ENCODE data around the gene OPA3. TPM values are rescaled to one million over a fixed set of nuclear protein-coding genes. Genes with fewer than 3 reads are reported as not detected.
A peak's percentile ranks its signal among the peaks of the same experiment; 100 is the strongest.

OPA3 gene
- total and polyA plus RNA-seq, 10 of the 15 experiments (the other 5 are each of a cell fraction or from before 2014, with no cell fraction given) = 2.2 to 24.3 (median 13.3) TPM

DNA sequence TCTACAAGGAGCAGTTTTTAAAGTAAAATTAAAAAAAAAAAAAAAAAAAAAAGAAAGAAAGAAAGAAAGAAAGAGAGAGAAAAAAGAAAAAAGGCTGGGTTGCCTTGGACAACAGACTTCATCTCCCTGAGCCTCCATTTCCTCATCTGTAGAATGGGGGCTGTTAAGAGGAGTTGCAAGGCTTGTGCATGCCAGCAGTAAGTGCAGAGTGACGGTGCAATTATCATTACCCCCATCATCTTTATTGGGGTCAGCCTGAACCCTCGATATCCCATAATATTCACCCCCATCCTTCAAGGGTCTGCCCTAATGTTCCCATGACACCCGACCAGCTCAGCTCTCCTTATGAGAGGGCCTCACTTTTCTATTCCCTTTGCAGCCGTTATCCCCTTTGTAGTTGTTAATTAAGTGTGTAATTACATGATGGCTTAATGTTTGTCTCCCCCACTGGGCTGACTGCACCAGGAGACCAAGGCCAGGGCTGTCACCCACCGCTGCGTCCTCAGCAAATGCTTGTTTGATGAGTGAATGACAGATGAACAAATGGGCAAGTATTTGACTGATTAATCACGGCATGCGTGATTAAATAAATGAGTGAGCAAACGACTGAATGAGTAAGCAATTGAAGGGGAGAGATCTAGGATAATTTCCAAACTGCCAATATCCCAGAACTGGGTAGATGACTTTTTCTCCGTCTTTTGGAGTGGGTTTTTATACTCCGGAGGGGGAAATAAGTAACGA is 106.7 kb downstream of the OPA3 start (continued):
- no peak for TF ChIP-seq MYC (IDR thresholded peaks at IDR 0.05; ENCODE audit: insufficient read depth, insufficient read length, insufficient replicate concordance, low read length, severe bottlenecking)
- TF ChIP-seq SMC3 (IDR thresholded peaks at IDR 0.05; ENCODE audit: borderline replicate concordance, low read length) = no peak
- no peak for TF ChIP-seq FOS (IDR thresholded peaks at IDR 0.05; ENCODE audit: borderline replicate concordance, extremely low read depth, insufficient read length)
- no peak for TF ChIP-seq SMAD5 (IDR thresholded peaks at IDR 0.05; ENCODE audit: low read depth)
- no peak for TF ChIP-seq JUND (IDR thresholded peaks at IDR 0.05; ENCODE audit: low read depth, low read length)
- no peak for TF ChIP-seq PRDM15 (CRISPR knock-in tag; IDR thresholded peaks at IDR 0.05)
- no peak for TF ChIP-seq ZNF622 (IDR thresholded peaks at IDR 0.05)
- no peak for TF ChIP-seq IKZF1 (conservative IDR thresholded peaks at IDR 0.05)
- peak; percentile 32 for TF ChIP-seq PBX3 (IDR thresholded peaks at IDR 0.05; ENCODE audit: insufficient replicate concordance, low read depth, low read length)
- no peak for TF ChIP-seq RELA (IDR thresholded peaks at IDR 0.05; ENCODE audit: borderline replicate concordance, partially characterized antibody)
- TF ChIP-seq KDM1A (IDR thresholded peaks at IDR 0.05; ENCODE audit: borderline replicate concordance) = no peak
- TF ChIP-seq, protein P1, sequence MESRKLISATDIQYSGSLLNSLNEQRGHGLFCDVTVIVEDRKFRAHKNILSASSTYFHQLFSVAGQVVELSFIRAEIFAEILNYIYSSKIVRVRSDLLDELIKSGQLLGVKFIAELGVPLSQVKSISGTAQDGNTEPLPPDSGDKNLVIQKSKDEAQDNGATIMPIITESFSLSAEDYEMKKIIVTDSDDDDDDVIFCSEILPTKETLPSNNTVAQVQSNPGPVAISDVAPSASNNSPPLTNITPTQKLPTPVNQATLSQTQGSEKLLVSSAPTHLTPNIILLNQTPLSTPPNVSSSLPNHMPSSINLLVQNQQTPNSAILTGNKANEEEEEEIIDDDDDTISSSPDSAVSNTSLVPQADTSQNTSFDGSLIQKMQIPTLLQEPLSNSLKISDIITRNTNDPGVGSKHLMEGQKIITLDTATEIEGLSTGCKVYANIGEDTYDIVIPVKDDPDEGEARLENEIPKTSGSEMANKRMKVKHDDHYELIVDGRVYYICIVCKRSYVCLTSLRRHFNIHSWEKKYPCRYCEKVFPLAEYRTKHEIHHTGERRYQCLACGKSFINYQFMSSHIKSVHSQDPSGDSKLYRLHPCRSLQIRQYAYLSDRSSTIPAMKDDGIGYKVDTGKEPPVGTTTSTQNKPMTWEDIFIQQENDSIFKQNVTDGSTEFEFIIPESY (IDR thresholded peaks at IDR 0.05) = no peak

Other genes with a start within 250 kb of the OPA3 start
Only the 7 nearest of the 20 such genes appear.
- 4.0 and 5.2 TPM in 2 replicates for gene RTN2, start 87.8 kb downstream of the OPA3 start, total RNA-seq (2014; rRNA removed)
- 3.4 and 4.2 TPM in 2 replicates for gene RTN2, start 87.8 kb downstream of the OPA3 start, total RNA-seq (2014; rRNA removed; fragmentation: Illumina TruSeq; extraction: Trizol)
- 9.7 and 11.6 TPM in 2 replicates for gene RTN2, start 87.8 kb downstream of the OPA3 start, total RNA-seq (2021)
- gene RTN2, start 87.8 kb downstream of the OPA3 start, polyA plus RNA-seq (2011; rRNA removed) = 1.1 and 2.6 TPM in 2 replicates
- gene RTN2, start 87.8 kb downstream of the OPA3 start, polyA plus RNA-seq (2014; fragmentation: Illumina TruSeq; extraction: Trizol) = 5.5 and 5.9 TPM in 2 replicates
- under 1 TPM; 0.32 to 0.42 TPM for gene RTN2, start 87.8 kb downstream of the OPA3 start, polyA plus RNA-seq (2014; fragmentation: Nextera tagmentation; extraction: Ambion mirVana)
- 10.3 and 11.0 TPM in 2 replicates for gene RTN2, start 87.8 kb downstream of the OPA3 start, polyA plus RNA-seq (2014; rRNA removed)
- gene RTN2, start 87.8 kb downstream of the OPA3 start, polyA plus RNA-seq (2016; fragmentation: Nextera tagmentation; extraction: Ambion mirVana) = 1 to 10 TPM; 4.8 to 4.9 TPM
- gene PPM1N, start 86.4 kb downstream of the OPA3 start, total RNA-seq (2014; rRNA removed) = 3.4 and 4.1 TPM in 2 replicates
- 2.9 and 4.0 TPM in 2 replicates for gene PPM1N, start 86.4 kb downstream of the OPA3 start, total RNA-seq (2014; rRNA removed; fragmentation: Illumina TruSeq; extraction: Trizol)
- gene PPM1N, start 86.4 kb downstream of the OPA3 start, total RNA-seq (2021) = 3.5 and 4.1 TPM in 2 replicates
- gene PPM1N, start 86.4 kb downstream of the OPA3 start, polyA plus RNA-seq (2011; rRNA removed) = 1.6 and 1.7 TPM in 2 replicates
- 3.6 and 5.4 TPM in 2 replicates for gene PPM1N, start 86.4 kb downstream of the OPA3 start, polyA plus RNA-seq (2014; fragmentation: Illumina TruSeq; extraction: Trizol)
- 1 to 10 TPM; 4.6 to 4.7 TPM for gene PPM1N, start 86.4 kb downstream of the OPA3 start, polyA plus RNA-seq (2014; fragmentation: Nextera tagmentation; extraction: Ambion mirVana)
- gene PPM1N, start 86.4 kb downstream of the OPA3 start, polyA plus RNA-seq (2014; rRNA removed) = 5.3 and 5.4 TPM in 2 replicates
- 1 to 10 TPM; 2.6 to 3.2 TPM for gene PPM1N, start 86.4 kb downstream of the OPA3 start, polyA plus RNA-seq (2016; fragmentation: Nextera tagmentation; extraction: Ambion mirVana)
- 220 and 298 TPM in 2 replicates for gene VASP, start 77.3 kb downstream of the OPA3 start, total RNA-seq (2014; rRNA removed)
- gene VASP, start 77.3 kb downstream of the OPA3 start, total RNA-seq (2014; rRNA removed; fragmentation: Illumina TruSeq; extraction: Trizol) = 84.2 and 95.6 TPM in 2 replicates
- 217 and 228 TPM in 2 replicates for gene VASP, start 77.3 kb downstream of the OPA3 start, total RNA-seq (2021)
- gene VASP, start 77.3 kb downstream of the OPA3 start, polyA plus RNA-seq (2011; rRNA removed) = 59.1 and 74.0 TPM in 2 replicates
- gene VASP, start 77.3 kb downstream of the OPA3 start, polyA plus RNA-seq (2014; fragmentation: Illumina TruSeq; extraction: Trizol) = 98.4 and 139 TPM in 2 replicates
- gene VASP, start 77.3 kb downstream of the OPA3 start, polyA plus RNA-seq (2014; fragmentation: Nextera tagmentation; extraction: Ambion mirVana) = 10 to 100 TPM; 19.5 to 27.5 TPM
- 188 and 276 TPM in 2 replicates for gene VASP, start 77.3 kb downstream of the OPA3 start, polyA plus RNA-seq (2014; rRNA removed)
- 10 to 100 TPM; 39.8 to 50.4 TPM for gene VASP, start 77.3 kb downstream of the OPA3 start, polyA plus RNA-seq (2016; fragmentation: Nextera tagmentation; extraction: Ambion mirVana)
- not detected in 2 replicates for gene GPR4, start 17.4 kb upstream of the OPA3 start, total RNA-seq (2014; rRNA removed)
- gene GPR4, start 17.4 kb upstream of the OPA3 start, total RNA-seq (2014; rRNA removed; fragmentation: Illumina TruSeq; extraction: Trizol) = not detected in 2 replicates
- not detected in 2 replicates for gene GPR4, start 17.4 kb upstream of the OPA3 start, total RNA-seq (2021)
- gene GPR4, start 17.4 kb upstream of the OPA3 start, polyA plus RNA-seq (2011; rRNA removed) = not detected in 2 replicates
- not detected in 2 replicates for gene GPR4, start 17.4 kb upstream of the OPA3 start, polyA plus RNA-seq (2014; fragmentation: Illumina TruSeq; extraction: Trizol)
- not detected for gene GPR4, start 17.4 kb upstream of the OPA3 start, polyA plus RNA-seq (2014; fragmentation: Nextera tagmentation; extraction: Ambion mirVana)
- 0.03 TPM in 1 of 2 replicates, not detected in the other for gene GPR4, start 17.4 kb upstream of the OPA3 start, polyA plus RNA-seq (2014; rRNA removed)
- not detected for gene GPR4, start 17.4 kb upstream of the OPA3 start, polyA plus RNA-seq (2016; fragmentation: Nextera tagmentation; extraction: Ambion mirVana)
- gene EML2, start 54.6 kb upstream of the OPA3 start, total RNA-seq (2014; rRNA removed) = 44.0 and 46.7 TPM in 2 replicates
- 23.4 and 23.8 TPM in 2 replicates for gene EML2, start 54.6 kb upstream of the OPA3 start, total RNA-seq (2014; rRNA removed; fragmentation: Illumina TruSeq; extraction: Trizol)
- 64.0 and 72.2 TPM in 2 replicates for gene EML2, start 54.6 kb upstream of the OPA3 start, total RNA-seq (2021)
- gene EML2, start 54.6 kb upstream of the OPA3 start, polyA plus RNA-seq (2011; rRNA removed) = 28.4 and 47.7 TPM in 2 replicates
- gene EML2, start 54.6 kb upstream of the OPA3 start, polyA plus RNA-seq (2014; fragmentation: Illumina TruSeq; extraction: Trizol) = 18.2 and 25.3 TPM in 2 replicates
- 1 to 10 TPM; 1.6 to 2.2 TPM for gene EML2, start 54.6 kb upstream of the OPA3 start, polyA plus RNA-seq (2014; fragmentation: Nextera tagmentation; extraction: Ambion mirVana)
- gene EML2, start 54.6 kb upstream of the OPA3 start, polyA plus RNA-seq (2014; rRNA removed) = 56.1 and 56.6 TPM in 2 replicates
- gene EML2, start 54.6 kb upstream of the OPA3 start, polyA plus RNA-seq (2016; fragmentation: Nextera tagmentation; extraction: Ambion mirVana) = 10 to 100 TPM; 27.4 to 27.6 TPM
- 14.5 and 17.8 TPM in 2 replicates for gene GIPR, start 83.4 kb upstream of the OPA3 start, total RNA-seq (2014; rRNA removed)
- gene GIPR, start 83.4 kb upstream of the OPA3 start, total RNA-seq (2014; rRNA removed; fragmentation: Illumina TruSeq; extraction: Trizol) = 17.9 and 18.0 TPM in 2 replicates
- 22.1 and 25.6 TPM in 2 replicates for gene GIPR, start 83.4 kb upstream of the OPA3 start, total RNA-seq (2021)
- gene GIPR, start 83.4 kb upstream of the OPA3 start, polyA plus RNA-seq (2011; rRNA removed) = 12.3 and 13.8 TPM in 2 replicates
- 10.5 and 13.6 TPM in 2 replicates for gene GIPR, start 83.4 kb upstream of the OPA3 start, polyA plus RNA-seq (2014; fragmentation: Illumina TruSeq; extraction: Trizol)
- gene GIPR, start 83.4 kb upstream of the OPA3 start, polyA plus RNA-seq (2014; fragmentation: Nextera tagmentation; extraction: Ambion mirVana) = 1 to 10 TPM; 1.7 TPM
- gene GIPR, start 83.4 kb upstream of the OPA3 start, polyA plus RNA-seq (2014; rRNA removed) = 26.3 and 27.1 TPM in 2 replicates
- gene GIPR, start 83.4 kb upstream of the OPA3 start, polyA plus RNA-seq (2016; fragmentation: Nextera tagmentation; extraction: Ambion mirVana) = 1 to 10 TPM; 4.2 to 5.4 TPM
- gene SNRPD2, start 107.2 kb upstream of the OPA3 start, total RNA-seq (2014; rRNA removed) = 600 and 677 TPM in 2 replicates
- gene SNRPD2, start 107.2 kb upstream of the OPA3 start, total RNA-seq (2014; rRNA removed; fragmentation: Illumina TruSeq; extraction: Trizol) = 526 and 536 TPM in 2 replicates
- gene SNRPD2, start 107.2 kb upstream of the OPA3 start, total RNA-seq (2021) = 806 and 844 TPM in 2 replicates
- gene SNRPD2, start 107.2 kb upstream of the OPA3 start, polyA plus RNA-seq (2011; rRNA removed) = 939 and 1,096 TPM in 2 replicates
- gene SNRPD2, start 107.2 kb upstream of the OPA3 start, polyA plus RNA-seq (2014; fragmentation: Illumina TruSeq; extraction: Trizol) = 529 and 569 TPM in 2 replicates
- 1,000 to 10,000 TPM; 3,237 to 3,621 TPM for gene SNRPD2, start 107.2 kb upstream of the OPA3 start, polyA plus RNA-seq (2014; fragmentation: Nextera tagmentation; extraction: Ambion mirVana)
- gene SNRPD2, start 107.2 kb upstream of the OPA3 start, polyA plus RNA-seq (2014; rRNA removed) = 736 and 920 TPM in 2 replicates
- 1,000 to 10,000 TPM; 1,262 to 1,451 TPM for gene SNRPD2, start 107.2 kb upstream of the OPA3 start, polyA plus RNA-seq (2016; fragmentation: Nextera tagmentation; extraction: Ambion mirVana)

Measured in GM12878 (cell line).